Pancreas (tissue), 10 donors: ENCODE data around the gene GALNT15. TPM values are rescaled to one million over a fixed set of nuclear protein-coding genes. Genes with fewer than 3 reads are reported as not detected.

Source experiments
- ATAC-seq, 4 donors: fragments of 200-7000 bp; cut with Tn5 transposase; one replicate each; pipeline versions ENCODE4 v1.8.0 to v1.9.1; 2020; ENCODE audit warnings: mild to moderate bottlenecking in 4 of 4, moderate library complexity in 4 of 4
- DNase-seq, 6 donors: peaks; one replicate each; pipeline ENCODE4 v3.0.0-alpha.2; 2020
- FAIRE-seq: peaks from 2 replicates; lab custom pipeline; 2012; peaks lifted over from hg19 to GRCh38; lab: Jason Lieb, UNC
- H3K27ac ChIP-seq, 4 donors: fragments of 200-600 bp; sonication (generic); 1 replicate in 3 of 4; 2 replicates in 1 of 4; pipeline versions ENCODE4 v1.5.0 to v1.8.0; 2020
- H3K27me3 ChIP-seq, 4 donors: fragments of 200-600 bp; one replicate each; pipeline ENCODE4 v1.8.0; 2021
- H3K36me3 ChIP-seq, 3 donors: fragments of 200-600 bp; sonication (generic) in 1 of 3; one replicate each; pipeline versions ENCODE4 v1.5.0 to v1.8.0; 2020 to 2021
- H3K4me1 ChIP-seq, 3 donors: fragments of 200-600 bp; one replicate each; pipeline ENCODE4 v1.8.0; 2021
- H3K4me3 ChIP-seq, 4 donors: fragments of 200-600 bp; sonication (generic) in 2 of 4; one replicate each; pipeline versions ENCODE4 v1.5.0 to v1.8.0; 2020 to 2021
- H3K9me3 ChIP-seq, 4 donors: fragments of 200-600 bp; one replicate each; pipeline ENCODE4 v1.8.0; 2021
- WGBS, 2 donors: extraction: QIAGEN DNeasy Blood & Tissue Kit; methylation state at CpG; one replicate each; pipeline ENCODE4 v1.1.7; 2013; 5-methylcytosine and 5-hydroxymethylcytosine counted together
- intact Hi-C, 3 donors: fragments of 100-400 bp; cut with DNase I; formaldehyde crosslinking; loops; one replicate each; pipeline versions ENCODE4 v1.11.1 to v1.14.2; 2022
- polyA plus RNA-seq, 2 donors: library from polyadenylated mRNA; stranded (reverse); fragments of 200-250 nt; gene quantifications; one replicate each; pipeline ENCODE4 v1.2.3, GENCODE V29; 2013
- total RNA-seq, 6 donors: library from RNA; stranded (reverse); fragmentation: NEBNext Ultra II Directional in 4 of 6; extraction: Animal tissue kit (Norgen Biotek cat#: 25700) in 4 of 6; gene quantifications; one replicate each; pipeline versions ENCODE4 v1.2.1 to v1.2.4, GENCODE V29; 2021 to 2023
- TF ChIP-seq, protein P1 (sequence below), 4 donors: fragments of 200-600 bp; sonication (generic) in 3 of 4; IDR thresholded peaks; one replicate each; pipeline versions ENCODE4 v1.5.0 to v1.8.0; 2021; ENCODE audit warnings: antibody characterized with exemption in 4 of 4
- donor health status: healthy with polysubstance abuse.
- donor health status: DM: no; HTN: no; CAD: no; lungs with moderate emphysema.
- donor health status: DM: no; HTN: no; CAD: no.
- donor health status: control.
- donor health status: control.
- donor health status: Bipolar disorder and iron deficiency.
- donor health status: DM: yes; HTN: yes; CAD: no.
- donor health status: DM: no; HTN: no; CAD: no.
- donor health status: DM: no; HTN: no; CAD: no.
- donor health status: DM: yes; HTN: yes; CAD: no.

GALNT15 gene
- total and polyA plus RNA-seq, 8 donors = 0.78 to 5.6 (median 2.6) TPM

DNA sequence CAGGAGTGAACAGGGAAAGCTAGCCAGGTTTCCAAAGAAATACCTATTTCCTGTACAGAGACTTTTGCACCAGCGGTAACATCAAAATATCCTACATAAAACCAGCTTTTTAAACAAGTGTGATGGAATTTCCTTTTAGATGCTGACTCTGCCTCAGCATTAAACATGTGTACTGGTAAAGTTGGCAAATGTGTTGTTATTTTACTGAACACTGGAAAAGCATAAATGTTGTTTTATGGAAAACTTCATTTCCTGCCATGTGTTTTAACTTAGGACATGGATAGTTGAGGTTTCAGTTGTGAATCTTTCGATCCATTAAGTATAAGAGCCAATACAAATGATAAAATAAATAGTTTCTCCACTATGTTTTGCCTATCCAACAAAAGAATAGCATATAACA lies 106.2 kb downstream of the GALNT15 start:
- WGBS, 2 donors = 94% methylated on average over 2 of the region's 2 CpGs
- intact Hi-C loops = loop anchor here in 1 of 3 donors (10.0 kb wide), 1 partner anchor 274 kb away; no protein-coding TSS in a partner anchor
- FAIRE-seq = no peak

More for the DNA sequence above, 106.2 kb downstream of the GALNT15 start:
- H3K27me3 ChIP-seq = no peaks in the 10 kb centered on the region
- no peak overlapping the region for H3K4me3 ChIP-seq
- DNase-seq = no peak
- no peak for ATAC-seq
- TF ChIP-seq, protein P1, sequence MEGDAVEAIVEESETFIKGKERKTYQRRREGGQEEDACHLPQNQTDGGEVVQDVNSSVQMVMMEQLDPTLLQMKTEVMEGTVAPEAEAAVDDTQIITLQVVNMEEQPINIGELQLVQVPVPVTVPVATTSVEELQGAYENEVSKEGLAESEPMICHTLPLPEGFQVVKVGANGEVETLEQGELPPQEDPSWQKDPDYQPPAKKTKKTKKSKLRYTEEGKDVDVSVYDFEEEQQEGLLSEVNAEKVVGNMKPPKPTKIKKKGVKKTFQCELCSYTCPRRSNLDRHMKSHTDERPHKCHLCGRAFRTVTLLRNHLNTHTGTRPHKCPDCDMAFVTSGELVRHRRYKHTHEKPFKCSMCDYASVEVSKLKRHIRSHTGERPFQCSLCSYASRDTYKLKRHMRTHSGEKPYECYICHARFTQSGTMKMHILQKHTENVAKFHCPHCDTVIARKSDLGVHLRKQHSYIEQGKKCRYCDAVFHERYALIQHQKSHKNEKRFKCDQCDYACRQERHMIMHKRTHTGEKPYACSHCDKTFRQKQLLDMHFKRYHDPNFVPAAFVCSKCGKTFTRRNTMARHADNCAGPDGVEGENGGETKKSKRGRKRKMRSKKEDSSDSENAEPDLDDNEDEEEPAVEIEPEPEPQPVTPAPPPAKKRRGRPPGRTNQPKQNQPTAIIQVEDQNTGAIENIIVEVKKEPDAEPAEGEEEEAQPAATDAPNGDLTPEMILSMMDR (IDR thresholded peaks at IDR 0.05) = no peak
- no peaks in the 10 kb centered on the region for H3K4me1 ChIP-seq
- H3K36me3 ChIP-seq = no peaks in the 10 kb centered on the region
- no peaks in the 10 kb centered on the region for H3K9me3 ChIP-seq
- no peak overlapping the region for H3K27ac ChIP-seq

Other genes with a start within 250 kb of the GALNT15 start
- gene DPH3, start 90.3 kb downstream of the GALNT15 start, total RNA-seq = 1 to 10 TPM; 4.1 to 8.5 (median 6.8) TPM
- 1 to 10 TPM; 4.1 to 8.8 TPM for gene DPH3, start 90.3 kb downstream of the GALNT15 start, polyA plus RNA-seq
- gene OXNAD1, start 90.5 kb downstream of the GALNT15 start, total RNA-seq = 1 to 10 TPM; 3.7 to 6.7 (median 4.5) TPM
- 1 to 10 TPM; 2.8 to 3.2 TPM for gene OXNAD1, start 90.5 kb downstream of the GALNT15 start, polyA plus RNA-seq